ENCODE results near the gene SCUBE3. TPM values are rescaled to one million over a fixed set of nuclear protein-coding genes. Genes with fewer than 3 reads are reported as not detected.

The SCUBE3 gene
- total RNA-seq, 3 donors from 2014 or later (not counting 1 experiment from before 2014, with no cell fraction given) = 0.25 to 0.31 TPM; not detected in 1

DNA sequence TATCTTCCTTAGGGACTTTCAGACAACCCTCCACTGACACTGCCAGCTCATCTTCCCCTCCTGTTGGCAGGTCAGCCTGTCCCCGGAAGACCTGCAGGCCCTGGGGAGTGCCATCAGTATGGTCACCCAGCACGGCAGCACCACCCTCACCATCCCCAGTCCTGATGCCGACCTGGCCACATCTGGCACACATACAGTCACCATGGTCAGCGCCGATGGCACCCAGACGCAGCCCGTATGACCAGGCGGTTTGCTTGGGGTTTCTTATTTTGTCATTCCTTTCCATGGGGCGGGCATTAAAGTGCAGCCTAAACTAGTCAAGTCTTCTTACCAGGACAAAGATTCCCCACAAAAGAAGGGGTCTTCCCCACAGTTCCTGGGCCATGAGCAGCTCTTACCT is 79.9 kb downstream of the SCUBE3 start:
- 94% methylated on average over 9 of the region's 9 CpGs for WGBS (ENCODE audit: insufficient coverage)
- H3K27ac Mint-ChIP-seq = no peak overlapping the region
- Histone ChIP-seq H3K4me3 (ENCODE audit: low read length) (no peak overlapping the region), H3K4me1 (ENCODE audit: control insufficient read depth, insufficient read depth, low read length) (peaks cover 12% of the 10 kb centered on the region), H3K9me3 (ENCODE audit: control insufficient read depth, insufficient read depth, low read length) (no peaks in the 10 kb centered on the region), H3K27ac (ENCODE audit: low read length) (no peak overlapping the region), H3K27me3 (ENCODE audit: control insufficient read depth, insufficient read depth, low read length) (no peaks in the 10 kb centered on the region), H3K36me3 (ENCODE audit: control insufficient read depth, insufficient read depth, low read length) (peaks cover 51% of the 10 kb centered on the region)
- H3K4me1 Mint-ChIP-seq = peaks cover 7 to 11% of the 10 kb centered on the region in 2 donors
- ATAC-seq (no peak), DNase-seq (no peak)
- TF ChIP-seq, protein P1, sequence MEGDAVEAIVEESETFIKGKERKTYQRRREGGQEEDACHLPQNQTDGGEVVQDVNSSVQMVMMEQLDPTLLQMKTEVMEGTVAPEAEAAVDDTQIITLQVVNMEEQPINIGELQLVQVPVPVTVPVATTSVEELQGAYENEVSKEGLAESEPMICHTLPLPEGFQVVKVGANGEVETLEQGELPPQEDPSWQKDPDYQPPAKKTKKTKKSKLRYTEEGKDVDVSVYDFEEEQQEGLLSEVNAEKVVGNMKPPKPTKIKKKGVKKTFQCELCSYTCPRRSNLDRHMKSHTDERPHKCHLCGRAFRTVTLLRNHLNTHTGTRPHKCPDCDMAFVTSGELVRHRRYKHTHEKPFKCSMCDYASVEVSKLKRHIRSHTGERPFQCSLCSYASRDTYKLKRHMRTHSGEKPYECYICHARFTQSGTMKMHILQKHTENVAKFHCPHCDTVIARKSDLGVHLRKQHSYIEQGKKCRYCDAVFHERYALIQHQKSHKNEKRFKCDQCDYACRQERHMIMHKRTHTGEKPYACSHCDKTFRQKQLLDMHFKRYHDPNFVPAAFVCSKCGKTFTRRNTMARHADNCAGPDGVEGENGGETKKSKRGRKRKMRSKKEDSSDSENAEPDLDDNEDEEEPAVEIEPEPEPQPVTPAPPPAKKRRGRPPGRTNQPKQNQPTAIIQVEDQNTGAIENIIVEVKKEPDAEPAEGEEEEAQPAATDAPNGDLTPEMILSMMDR (IDR thresholded peaks at IDR 0.05) = no peak
- intact Hi-C loops (cut with micrococcal nuclease) = no loop called here
- no peaks in the 10 kb centered on the region for H3K27me3 Mint-ChIP-seq (ENCODE audit: low read depth in 2 of 2)
- no peak overlapping the region for H3K4me3 Mint-ChIP-seq
- H3K36me3 Mint-ChIP-seq = peaks cover 8% of the 10 kb centered on the region
- H3K9me3 Mint-ChIP-seq = no peaks in the 10 kb centered on the region

DNA sequence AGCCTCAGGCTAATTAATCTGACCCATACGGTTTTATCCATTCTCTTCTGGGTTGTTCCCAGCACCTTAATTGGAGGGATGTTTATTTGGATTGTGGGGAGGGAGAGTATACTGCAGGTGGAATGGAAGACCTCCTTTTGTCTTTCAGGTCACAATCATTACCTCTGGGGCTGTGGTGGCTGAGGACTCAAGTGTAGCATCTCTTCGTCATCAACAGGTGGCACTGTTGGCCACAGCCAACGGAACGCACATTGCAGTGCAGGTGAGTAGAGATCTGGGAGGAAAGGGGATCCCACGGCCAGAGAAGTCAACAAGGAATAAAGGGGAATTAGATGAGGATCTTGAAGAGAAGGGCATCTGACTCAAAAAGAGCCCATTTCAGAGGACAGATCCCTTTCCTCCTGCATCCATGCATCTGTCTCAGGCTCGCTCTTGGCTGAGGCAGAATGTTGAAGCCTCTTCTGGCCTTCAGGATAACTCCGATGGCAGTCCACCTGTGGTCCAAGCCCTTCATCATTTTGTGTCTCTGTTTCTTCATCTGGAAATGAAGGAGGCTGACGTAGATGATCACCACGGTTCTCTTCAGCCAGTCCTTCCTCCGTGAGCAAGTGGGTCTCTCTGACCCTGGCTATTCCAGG is 80.7 kb downstream of the SCUBE3 start:
- 71% methylated on average over 10 of the region's 10 CpGs for WGBS (ENCODE audit: insufficient coverage)
- peaks cover 45% of the 10 kb centered on the region for H3K36me3 ChIP-seq (ENCODE audit: control insufficient read depth, insufficient read depth, low read length)
- TF ChIP-seq, protein P1 (IDR thresholded peaks at IDR 0.05) = peak; percentile 64

DNA sequence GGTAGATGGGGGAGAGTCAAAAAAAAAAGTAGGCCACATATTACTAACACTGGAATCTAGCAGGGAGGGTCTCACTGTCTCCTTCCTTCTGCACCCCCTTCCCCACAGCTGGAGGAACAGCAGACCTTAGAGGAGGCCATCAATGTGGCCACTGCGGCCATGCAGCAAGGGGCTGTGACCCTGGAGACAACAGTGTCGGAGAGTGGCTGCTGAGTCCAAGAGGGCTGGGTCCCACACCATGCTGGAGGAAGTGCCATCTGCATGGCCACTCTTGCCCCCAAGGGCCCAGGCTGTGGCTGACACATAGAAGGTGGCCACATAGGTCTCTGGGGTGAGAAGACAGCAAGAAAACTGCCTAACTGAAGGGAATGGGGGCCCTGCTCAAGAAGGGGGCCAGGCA is 81.3 kb downstream of the SCUBE3 start:
- Histone ChIP-seq H3K27me3 (ENCODE audit: control insufficient read depth, insufficient read depth, low read length) (no peaks in the 10 kb centered on the region), H3K4me1 (ENCODE audit: control insufficient read depth, insufficient read depth, low read length) (peaks cover 25% of the 10 kb centered on the region), H3K4me3 (ENCODE audit: low read length) (no peak overlapping the region), H3K27ac (ENCODE audit: low read length) (no peak overlapping the region), H3K36me3 (ENCODE audit: control insufficient read depth, insufficient read depth, low read length) (peaks cover 40% of the 10 kb centered on the region), H3K9me3 (ENCODE audit: control insufficient read depth, insufficient read depth, low read length) (no peaks in the 10 kb centered on the region)
- H3K27me3 Mint-ChIP-seq (ENCODE audit: low read depth in 2 of 2) = no peaks in the 10 kb centered on the region
- no peak for DNase-seq
- no peak overlapping the region for H3K4me3 Mint-ChIP-seq
- no peak for ATAC-seq
- peaks cover 21 to 24% of the 10 kb centered on the region in 2 donors for H3K4me1 Mint-ChIP-seq
- WGBS (ENCODE audit: insufficient coverage) = 91% methylated on average over 2 of the region's 2 CpGs
- H3K36me3 Mint-ChIP-seq = peaks cover 8% of the 10 kb centered on the region
- no peak overlapping the region for H3K27ac Mint-ChIP-seq
- no peaks in the 10 kb centered on the region for H3K9me3 Mint-ChIP-seq
- TF ChIP-seq, protein P1 (IDR thresholded peaks at IDR 0.05) = no peak
- intact Hi-C loops (cut with micrococcal nuclease) = loop anchor here (5.0 kb wide), 2 partner anchors 47 to 442 kb away; partner anchors contain the start of genes ARMC12 and PPARD

More for the DNA sequence above, 80.7 kb downstream of the SCUBE3 start:
- no peaks in the 10 kb centered on the region for H3K27me3 Mint-ChIP-seq (ENCODE audit: low read depth in 2 of 2)
- DNase-seq (peak in 1 of 2 donors; percentile 84), ATAC-seq (peak; percentile 23 to 44 (median 28))
- H3K4me1 Mint-ChIP-seq = peaks cover 15 to 18% of the 10 kb centered on the region in 2 donors
- no peak overlapping the region for H3K27ac Mint-ChIP-seq
- H3K4me3 ChIP-seq (ENCODE audit: low read length) = no peak overlapping the region
- H3K9me3 ChIP-seq (ENCODE audit: control insufficient read depth, insufficient read depth, low read length) = no peaks in the 10 kb centered on the region
- no peaks in the 10 kb centered on the region for H3K9me3 Mint-ChIP-seq
- intact Hi-C loops (cut with micrococcal nuclease) = no loop called here
- peaks cover 8% of the 10 kb centered on the region for H3K36me3 Mint-ChIP-seq
- H3K27ac ChIP-seq (ENCODE audit: low read length) = no peak overlapping the region
- no peak overlapping the region for H3K4me3 Mint-ChIP-seq
- H3K4me1 ChIP-seq (ENCODE audit: control insufficient read depth, insufficient read depth, low read length) = peaks cover 19% of the 10 kb centered on the region
- no peaks in the 10 kb centered on the region for H3K27me3 ChIP-seq (ENCODE audit: control insufficient read depth, insufficient read depth, low read length)

Data from natural killer cell (primary cell).